OCI-LY1 (cell line): Measurements from ENCODE around the gene SOX13.

Experiments
- H2AFZ ChIP-seq: fragments of 200-600 bp; sonication (generic), shearing (Covaris generic); 2 replicates; pipeline ENCODE4 v1.6.0; 2014; ENCODE audit warnings: antibody characterized with exemption, mild to moderate bottlenecking, low read length
- H3F3A ChIP-seq: fragments of 200-600 bp; sonication (generic), shearing (Covaris generic); 2 replicates; pipeline ENCODE4 v1.6.0; 2014; ENCODE audit warnings: mild to moderate bottlenecking, antibody characterized with exemption, low read length, moderate library complexity; ENCODE audit not compliant: insufficient read depth
- H3K27ac ChIP-seq: fragments of 200-600 bp; sonication (generic); 2 replicates; pipeline ENCODE4 v1.5.1; 2014; ENCODE audit warnings: low read length, mixed run types, mild to moderate bottlenecking, low read depth; ENCODE audit not compliant: poor library complexity, severe bottlenecking
- H3K27me3 ChIP-seq: fragments of 200-600 bp; sonication (generic); 2 replicates; pipeline ENCODE4 v1.6.0; 2014; ENCODE audit warnings: antibody characterized with exemption, mild to moderate bottlenecking, low read length, moderate library complexity; ENCODE audit not compliant: insufficient read depth
- H3K36me3 ChIP-seq: fragments of 200-600 bp; sonication (generic); 2 replicates; pipeline ENCODE4 v1.6.1; 2014; ENCODE audit warnings: mild to moderate bottlenecking, antibody characterized with exemption, low read length, moderate library complexity, mixed read lengths; ENCODE audit not compliant: insufficient read depth
- H3K4me1 ChIP-seq: fragments of 200-600 bp; sonication (generic); 2 replicates; pipeline ENCODE4 v1.5.1; 2014; ENCODE audit warnings: mild to moderate bottlenecking, low read length, moderate library complexity; ENCODE audit not compliant: insufficient read depth, severe bottlenecking
- H3K4me2 ChIP-seq: fragments of 200-600 bp; sonication (generic), shearing (Covaris generic); 2 replicates; pipeline ENCODE4 v1.6.1; 2014; ENCODE audit warnings: low read length
- H3K4me3 ChIP-seq: fragments of 200-600 bp; sonication (generic); 2 replicates; pipeline ENCODE4 v1.5.1; 2014; ENCODE audit warnings: low read length, low read depth, mild to moderate bottlenecking, mixed read lengths; ENCODE audit not compliant: poor library complexity, severe bottlenecking
- H3K79me2 ChIP-seq: fragments of 200-600 bp; shearing (Covaris generic); 2 replicates; pipeline ENCODE4 v1.6.1; 2016; ENCODE audit warnings: mixed run types, low read length, mixed read lengths; ENCODE audit not compliant: insufficient read depth
- H3K9ac ChIP-seq: fragments of 200-600 bp; sonication (generic), shearing (Covaris generic); 2 replicates; pipeline ENCODE4 v1.6.1; 2014; ENCODE audit warnings: mild to moderate bottlenecking, low read length, mixed read lengths
- H3K9me2 ChIP-seq: fragments of 200-600 bp; sonication (generic), shearing (Covaris generic); 2 replicates; pipeline ENCODE4 v1.6.1; 2014; ENCODE audit warnings: low read depth, mild to moderate bottlenecking, low read length, mixed read lengths
- H3K9me3 ChIP-seq: fragments of 200-600 bp; shearing (Covaris generic); 2 replicates; pipeline ENCODE4 v1.6.1; 2014; ENCODE audit warnings: low read length, mixed read lengths
- H4K20me1 ChIP-seq: fragments of 200-600 bp; sonication (generic), shearing (Covaris generic); 2 replicates; pipeline ENCODE4 v1.6.0; 2016; ENCODE audit warnings: mild to moderate bottlenecking, low read length; ENCODE audit not compliant: insufficient read depth
- CTCF ChIP-seq: fragments of 200-600 bp; sonication (generic), shearing (Covaris generic); IDR thresholded peaks from 2 replicates; pipeline ENCODE4 v1.5.1; 2017; ENCODE audit warnings: mild to moderate bottlenecking, antibody characterized with exemption, low read length, moderate library complexity, mixed read lengths
- EZH2 ChIP-seq: fragments of 200-600 bp; sonication (generic), shearing (Covaris generic); IDR thresholded peaks from 2 replicates; pipeline ENCODE4 v1.8.0; 2017; ENCODE audit warnings: borderline replicate concordance, mixed run types, mild to moderate bottlenecking, antibody characterized with exemption, low read length, moderate library complexity, mixed read lengths

The SOX13 gene

GRCh38 chr1:204139952-204140351 lies 67.0 kb downstream of the SOX13 start:
- H3K4me1 ChIP-seq = no peaks in the 10 kb centered on the region
- no peaks in the 10 kb centered on the region for H3F3A ChIP-seq
- H3K27ac ChIP-seq = no peak overlapping the region
- H3K9me3 ChIP-seq = no peaks in the 10 kb centered on the region
- H2AFZ ChIP-seq = no peak overlapping the region
- no peak overlapping the region for H3K9ac ChIP-seq
- H3K9me2 ChIP-seq = no peaks in the 10 kb centered on the region
- H3K4me2 ChIP-seq = no peak overlapping the region
- no peaks in the 10 kb centered on the region for H3K79me2 ChIP-seq
- no peaks in the 10 kb centered on the region for H4K20me1 ChIP-seq
- TF ChIP-seq EZH2 (no peak), CTCF (no peak)
- H3K27me3 ChIP-seq = no peaks in the 10 kb centered on the region
- H3K36me3 ChIP-seq = no peaks in the 10 kb centered on the region
- H3K4me3 ChIP-seq = no peak overlapping the region

GRCh38 chr1:204141131-204141530 lies 68.2 kb downstream of the SOX13 start:
- H3K27ac ChIP-seq = no peak overlapping the region
- H4K20me1 ChIP-seq = no peaks in the 10 kb centered on the region
- TF ChIP-seq CTCF (no peak), EZH2 (no peak)
- no peaks in the 10 kb centered on the region for H3K36me3 ChIP-seq
- no peaks in the 10 kb centered on the region for H3K27me3 ChIP-seq
- no peaks in the 10 kb centered on the region for H3K4me1 ChIP-seq
- no peak overlapping the region for H3K4me3 ChIP-seq
- H3K9me2 ChIP-seq = no peaks in the 10 kb centered on the region
- H2AFZ ChIP-seq = no peak overlapping the region
- no peaks in the 10 kb centered on the region for H3F3A ChIP-seq
- H3K9me3 ChIP-seq = no peaks in the 10 kb centered on the region
- H3K9ac ChIP-seq = no peak overlapping the region
- no peak overlapping the region for H3K4me2 ChIP-seq
- no peaks in the 10 kb centered on the region for H3K79me2 ChIP-seq

GRCh38 chr1:204142032-204142974 lies 69.4 kb downstream of the SOX13 start:
- Histone ChIP-seq H3K4me3 (no peak overlapping the region), H3K9me2 (no peaks in the 10 kb centered on the region), H3F3A (no peaks in the 10 kb centered on the region), H3K27ac (no peak overlapping the region), H3K4me2 (no peak overlapping the region), H3K4me1 (no peaks in the 10 kb centered on the region), H4K20me1 (no peaks in the 10 kb centered on the region), H3K79me2 (no peaks in the 10 kb centered on the region), H2AFZ (no peak overlapping the region), H3K9ac (no peak overlapping the region), H3K9me3 (no peaks in the 10 kb centered on the region), H3K36me3 (no peaks in the 10 kb centered on the region), H3K27me3 (no peaks in the 10 kb centered on the region)
- no peak for TF ChIP-seq CTCF
- TF ChIP-seq EZH2 = no peak
